Measurements from ENCODE around the gene LYL1. TPM values are rescaled to one million over a fixed set of nuclear protein-coding genes. Genes with fewer than 3 reads are reported as not detected.

The LYL1 gene
- total and polyA plus RNA-seq, 2 of the 13 experiments (the other 11 are each of a cell fraction or from before 2014, with no cell fraction given): 0.75 to 0.92 TPM

- Histone ChIP-seq H3K9me3 (ENCODE audit: low read length) (no peaks in the 10 kb centered on the region), H3K36me3 (replicated peaks in 1 of 2; ENCODE audit: control insufficient read depth in 1 of 2, insufficient read depth in 2 of 2, low read length in 2 of 2) (no peaks in the 10 kb centered on the region), H3K27ac (ENCODE audit: extremely low read length, insufficient read depth, low read length) (no peak overlapping the region), H4K20me1 (ENCODE audit: insufficient read depth, low read length) (no peaks in the 10 kb centered on the region; the same call in none of the 2 replicates), H3K27me3 (ENCODE audit: control insufficient read depth in 1 of 2, insufficient read depth in 2 of 2, low read length in 2 of 2) (no peaks in the 10 kb centered on the region), H3K4me2 (ENCODE audit: low read depth, low read length) (no peak overlapping the region), H2AFZ (ENCODE audit: low read length) (no peak overlapping the region), H3K9ac (ENCODE audit: insufficient read depth, low read depth, low read length) (no peak overlapping the region), H3K79me2 (ENCODE audit: insufficient read depth, low read length) (no peaks in the 10 kb centered on the region), H3K4me3 (replicated peaks in 1 of 3; ENCODE audit: insufficient read depth in 1 of 3, low read depth in 2 of 3, low read length in 3 of 3) (no peak overlapping the region), H3K4me1 (ENCODE audit: insufficient read depth, low read length) (peaks cover 46% of the 10 kb centered on the region)
- 97% methylated on average over 53 of the region's 58 CpGs for WGBS (ENCODE audit: low lambda C conversion rate)
- no peak for FAIRE-seq
- no peak for ATAC-seq
- POLR2A ChIA-PET: no interaction called here
- CTCF ChIA-PET (ENCODE audit: low intra/inter-chr PET ratio, low total read pairs): no interaction called here
- no peak for DNase-seq (ENCODE audit: low spot score)
- BruUV-seq (replicated peaks): no TSS peak
- in situ Hi-C loops (cut with HindIII; ENCODE audit: extremely low pct_ligation_motif_present, low pct_unique_long_range_greater_than_20kb) (no loop called here), intact Hi-C loops (cut with micrococcal nuclease; ENCODE audit: unreplicated experiment) (no loop called here)
- TF ChIP-seq ZNF891 (CRISPR knock-in tag; IDR thresholded peaks at IDR 0.05) (no peak), BORCS8-MEF2B (CRISPR knock-in tag; IDR thresholded peaks at IDR 0.05) (no peak), PRDM4 (CRISPR knock-in tag; IDR thresholded peaks at IDR 0.05; ENCODE audit: borderline replicate concordance) (no peak), TRIM22 (IDR thresholded peaks at IDR 0.05) (no peak), ZNF790 (CRISPR knock-in tag; IDR thresholded peaks at IDR 0.05; ENCODE audit: borderline replicate concordance) (no peak), ZNF562 (CRISPR knock-in tag; IDR thresholded peaks at IDR 0.05; ENCODE audit: borderline replicate concordance) (no peak), MEF2D (CRISPR knock-in tag; IDR thresholded peaks at IDR 0.05) (no peak), ZNF12 (CRISPR knock-in tag; IDR thresholded peaks at IDR 0.05) (no peak)
Measured at GRCh38 chr19:13098277-13099072, 4.2 kb downstream of the LYL1 start.
